HG02840 (cell line): ENCODE data around the gene SIK2.
"Not testable (repeated sequence)": the region's sequence is repeated elsewhere in the genome, so short reads cannot be mapped to it uniquely, and the experiment has no call there.

Experiments
- ATAC-seq: cut with Tn5 transposase; IDR thresholded peaks from one replicate; pipeline ENCODE4 v1.9.1; 2021; ENCODE audit warnings: mild to moderate bottlenecking, moderate library complexity, moderate number of reproducible peaks; ENCODE audit not compliant: unreplicated experiment, low FRiP score

Gene SIK2

GRCh38 chr11:111620518-111620917 is 18.3 kb downstream of the SIK2 start:
- no peak for ATAC-seq

GRCh38 chr11:111623527-111624030 is 21.3 kb downstream of the SIK2 start:
- ATAC-seq: no peak

GRCh38 chr11:111624608-111625007 is 22.4 kb downstream of the SIK2 start:
- no peak for ATAC-seq

- no peak for ATAC-seq
These were observed 25.3 kb downstream of the SIK2 start for GRCh38 chr11:111627591-111627990.

- ATAC-seq: no peak
These were observed 27.2 kb downstream of the SIK2 start for GRCh38 chr11:111629499-111629898.

GRCh38 chr11:111631024-111631665 is 28.9 kb downstream of the SIK2 start:
- ATAC-seq: no peak

GRCh38 chr11:111631666-111632039 is 29.4 kb downstream of the SIK2 start:
- no peak for ATAC-seq

GRCh38 chr11:111632516-111633220 is 30.4 kb downstream of the SIK2 start:
- no peak for ATAC-seq

GRCh38 chr11:111633248-111633647 is 31.0 kb downstream of the SIK2 start:
- ATAC-seq: no peak

GRCh38 chr11:111633756-111634362 is 31.6 kb downstream of the SIK2 start:
- no peak for ATAC-seq

- no peak for ATAC-seq
These were observed 32.9 kb downstream of the SIK2 start for GRCh38 chr11:111634981-111635705.

GRCh38 chr11:111635706-111636045 is 33.4 kb downstream of the SIK2 start:
- no peak for ATAC-seq

GRCh38 chr11:111637885-111638284 is 35.6 kb downstream of the SIK2 start:
- no peak for ATAC-seq

GRCh38 chr11:111639226-111639925 is 37.1 kb downstream of the SIK2 start:
- ATAC-seq: no peak

- ATAC-seq: no peak
These were observed 39.2 kb downstream of the SIK2 start for GRCh38 chr11:111641339-111642015.

GRCh38 chr11:111642542-111642941 is 40.3 kb downstream of the SIK2 start:
- ATAC-seq: no peak

- ATAC-seq: no peak
These were observed 42.7 kb downstream of the SIK2 start for GRCh38 chr11:111644922-111645321.

GRCh38 chr11:111645657-111646316 is 43.5 kb downstream of the SIK2 start:
- no peak for ATAC-seq

- not testable (repeated sequence) for ATAC-seq
These were observed 49.1 kb downstream of the SIK2 start for GRCh38 chr11:111651336-111651735.
